SIG-M5 treated with dmso at 0.1 percent for 504 hours (cell line): ENCODE data around the gene CRIP1.

Experiments
- DNase-seq: peaks from one replicate; lab custom pipeline; 2025; ENCODE audit not compliant: unreplicated experiment; lab: John Stamatoyannopoulos, UW

CRIP1 gene

DNA sequence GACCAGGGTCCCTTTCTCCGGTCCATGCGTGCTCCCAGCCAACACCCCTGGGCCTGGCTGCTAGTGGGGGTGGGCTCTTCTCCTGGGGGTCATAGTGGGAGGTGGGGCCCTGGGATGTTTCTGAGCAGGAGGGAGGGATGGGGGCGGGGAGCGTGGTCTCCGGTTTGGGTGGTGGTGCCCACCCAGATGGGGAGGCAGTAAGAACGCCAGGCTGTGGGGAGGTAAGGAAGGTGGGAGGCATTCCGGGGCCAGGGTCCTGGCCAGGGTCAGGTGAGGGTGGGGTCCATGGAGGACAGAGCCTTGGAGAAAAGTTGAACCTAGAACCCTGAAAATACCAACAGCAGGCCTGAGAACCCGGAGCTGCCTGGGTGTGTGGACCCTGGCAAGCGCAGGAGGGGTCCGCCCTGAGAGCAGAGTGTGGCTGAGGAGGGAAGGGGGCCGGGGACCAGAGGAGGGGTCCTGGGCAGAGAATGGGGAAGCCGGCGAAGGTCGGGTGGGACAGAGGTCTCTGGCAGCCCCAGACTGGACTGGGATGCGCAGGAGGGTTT is 6.4 kb upstream of the CRIP1 start:
- no peak for DNase-seq

DNA sequence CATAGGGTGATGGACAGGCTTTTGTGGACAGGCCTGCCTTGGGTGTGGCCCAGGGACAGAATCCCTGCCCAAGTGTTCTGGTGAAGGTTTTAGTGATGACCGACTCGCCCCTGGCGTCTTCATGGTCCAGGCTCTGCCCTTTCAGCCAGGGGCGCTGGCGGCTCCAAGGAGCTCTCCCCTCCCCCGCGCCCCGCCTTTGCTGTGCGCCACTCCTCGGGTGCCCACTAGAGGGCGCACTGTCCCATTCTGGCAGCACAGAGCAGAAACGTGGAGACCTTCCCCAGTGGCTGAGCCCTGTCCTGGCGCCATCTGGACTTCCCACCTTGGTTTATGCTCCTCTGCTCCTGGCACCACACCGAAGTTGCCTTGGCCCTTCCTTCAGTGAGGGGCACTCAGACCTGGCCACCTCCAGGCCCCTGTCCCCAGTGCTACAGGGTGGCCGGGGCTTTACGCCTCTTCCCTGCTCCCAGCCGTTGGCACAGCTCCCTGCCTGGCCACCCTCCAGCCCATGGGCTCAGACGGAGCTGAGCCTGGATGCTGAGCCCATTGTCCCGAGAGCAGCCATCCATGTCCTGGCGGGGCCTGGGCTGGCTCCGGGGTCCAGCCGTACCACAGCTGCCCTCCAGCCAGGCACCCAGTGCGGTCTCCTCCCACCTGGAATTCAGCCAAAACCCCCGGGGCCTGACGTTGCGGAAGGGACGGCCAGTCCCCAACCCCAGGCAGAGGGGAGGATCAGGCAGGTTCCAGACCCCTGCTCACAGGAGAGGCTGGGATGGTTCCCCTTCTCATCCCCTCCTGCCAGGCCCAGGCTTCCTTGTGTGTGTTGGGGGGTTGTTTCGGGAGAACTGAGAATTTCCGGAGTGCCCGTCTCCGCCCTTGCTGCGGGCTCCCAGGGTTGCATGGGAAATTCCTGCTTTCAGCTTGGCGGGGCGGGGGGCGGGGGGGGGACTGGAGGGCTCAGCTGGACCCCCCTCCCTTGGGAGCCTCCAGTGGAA is 5.6 kb upstream of the CRIP1 start:
- DNase-seq, result peak; percentile 82

DNA sequence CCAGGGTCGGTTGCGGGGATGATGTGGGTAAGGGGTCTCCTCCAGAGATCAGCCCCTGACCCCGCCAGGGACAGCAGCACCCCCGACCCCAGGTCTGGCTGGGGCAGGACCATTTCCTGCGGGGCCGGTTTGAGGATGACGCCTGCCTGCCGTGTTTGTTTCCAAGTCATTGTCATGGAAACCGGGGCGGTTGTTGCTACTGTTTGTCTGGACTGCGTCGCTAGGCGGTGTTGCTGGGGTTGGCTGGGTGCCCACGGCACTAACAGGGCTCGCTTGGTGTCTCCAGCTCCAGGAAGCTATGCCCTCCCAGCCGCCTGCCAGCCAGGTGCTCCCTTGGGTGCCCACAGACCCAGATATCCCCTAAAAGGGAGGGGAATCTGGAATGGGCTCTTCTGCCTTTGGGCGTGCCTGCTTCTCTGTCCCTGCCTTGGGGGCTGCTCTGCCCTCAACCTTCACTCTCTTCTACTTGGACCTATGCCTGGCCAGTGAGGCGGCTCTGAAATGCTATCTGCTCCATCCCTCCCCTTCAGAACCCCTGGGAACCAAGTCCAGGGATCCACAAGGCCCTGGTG is 4.7 kb upstream of the CRIP1 start:
- peak; percentile 93 for DNase-seq

DNA sequence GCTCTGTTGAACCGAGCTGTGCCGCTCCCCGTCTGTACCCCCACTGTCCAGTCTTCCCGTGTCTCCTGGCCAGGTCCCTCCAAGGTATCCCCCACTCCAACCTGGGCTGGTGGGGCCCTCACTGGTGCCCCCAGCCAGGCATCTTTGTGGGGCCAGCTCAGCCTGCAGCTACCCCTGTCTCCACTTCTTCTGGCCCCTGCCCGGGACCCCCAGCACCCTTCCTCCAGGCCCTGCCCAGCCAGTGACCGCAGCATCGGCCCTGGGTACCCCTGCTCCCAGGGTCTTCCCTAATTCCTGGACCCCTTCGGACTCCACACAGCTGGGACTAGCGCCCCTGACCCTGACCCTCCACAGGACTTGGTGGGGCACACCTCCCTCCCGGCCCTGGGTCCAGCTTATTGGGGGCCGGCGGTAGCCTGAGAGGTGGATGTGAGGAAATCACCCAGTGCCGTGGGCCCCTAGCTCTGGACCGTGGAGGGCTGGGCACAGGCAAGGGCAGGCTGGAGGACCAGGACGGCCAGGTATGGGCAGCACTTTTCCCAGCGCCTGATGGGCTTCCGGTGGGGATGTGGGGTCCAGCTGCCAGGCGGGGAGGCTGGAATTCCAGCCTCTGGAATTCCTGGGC is 4.1 kb upstream of the CRIP1 start:
- DNase-seq, result no peak

DNA sequence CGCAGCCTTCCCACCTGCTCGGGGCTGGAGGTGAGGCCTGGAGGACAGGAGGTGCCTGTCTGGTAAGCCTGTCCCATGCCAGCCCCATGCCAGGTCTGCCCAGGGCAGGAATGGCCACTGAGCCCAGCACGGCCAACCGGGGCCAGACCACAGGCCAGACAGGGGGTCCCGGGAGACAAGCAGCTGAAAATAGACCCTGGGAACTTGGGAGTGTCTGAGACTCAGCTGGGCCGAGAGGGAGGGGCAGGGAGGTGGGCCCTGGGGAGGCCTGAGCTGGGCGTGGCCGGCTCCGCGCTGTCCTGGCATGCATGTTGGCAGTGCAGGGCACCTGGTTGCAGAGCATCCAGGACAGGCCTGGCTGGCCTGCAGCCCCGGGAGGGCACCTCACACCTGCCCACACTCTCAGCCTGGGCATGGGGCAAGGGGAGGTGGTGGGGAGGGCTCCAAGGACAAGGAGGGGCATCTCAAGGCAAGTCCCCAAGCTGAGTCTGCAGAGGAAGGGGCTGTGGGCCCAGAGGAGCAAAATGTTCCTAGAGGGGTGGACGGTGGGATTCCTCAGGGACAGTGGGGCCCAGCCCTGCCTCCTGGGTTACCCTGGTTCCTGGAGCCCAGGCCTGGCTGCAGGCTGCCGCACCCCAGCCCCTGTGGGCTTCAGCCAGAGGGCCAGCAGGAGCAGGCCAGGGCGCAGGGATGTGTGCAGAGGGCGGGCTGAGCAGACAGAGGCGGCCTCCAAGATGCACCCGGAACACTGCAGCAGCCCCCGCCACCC is 3.2 kb upstream of the CRIP1 start:
- no peak for DNase-seq

DNA sequence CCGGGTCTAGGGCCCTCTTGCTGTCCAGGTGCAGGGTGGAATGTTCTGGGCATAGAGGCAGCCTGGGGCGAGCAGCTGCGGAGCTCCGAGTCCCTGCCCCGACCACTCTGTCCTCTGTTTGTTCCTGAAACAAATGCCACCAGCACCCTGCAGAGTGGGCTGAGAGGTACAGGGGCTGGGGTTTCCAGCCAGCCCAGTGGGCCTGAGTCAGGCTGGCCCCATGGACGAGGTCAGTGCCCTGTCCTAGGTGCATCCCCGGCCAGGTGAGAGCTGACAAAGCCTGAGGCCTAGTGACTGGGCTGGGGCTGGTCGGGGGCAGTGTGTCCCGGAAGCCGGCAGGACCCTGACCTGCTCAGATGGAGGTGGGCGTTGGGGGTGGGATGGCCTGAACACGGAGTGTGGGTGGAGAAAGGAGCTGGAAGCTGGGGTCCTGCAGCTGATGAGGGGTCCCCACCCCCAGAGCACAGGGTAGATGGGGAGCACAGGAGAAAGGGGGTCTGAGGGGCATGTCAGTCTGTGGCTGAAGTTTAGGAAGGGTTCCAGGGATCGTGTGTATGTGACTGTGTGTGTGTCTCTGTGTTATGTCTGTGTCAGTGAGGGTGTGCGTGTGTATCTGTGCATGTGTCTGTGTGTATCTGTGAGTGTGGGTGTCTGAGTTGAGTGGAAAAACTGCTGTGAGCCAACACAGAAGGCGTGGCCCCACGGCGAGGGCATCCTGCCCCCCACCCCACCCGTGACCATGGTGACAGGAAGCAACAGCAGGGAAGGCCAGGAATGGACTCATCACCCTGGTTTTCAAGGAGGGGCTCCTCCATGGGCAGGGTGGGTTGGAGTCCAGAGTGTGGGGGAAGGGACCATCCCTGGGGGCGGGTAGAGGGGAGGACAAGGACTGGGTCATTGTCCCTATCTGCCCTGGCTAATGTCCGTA is 2.4 kb upstream of the CRIP1 start:
- no peak for DNase-seq

DNA sequence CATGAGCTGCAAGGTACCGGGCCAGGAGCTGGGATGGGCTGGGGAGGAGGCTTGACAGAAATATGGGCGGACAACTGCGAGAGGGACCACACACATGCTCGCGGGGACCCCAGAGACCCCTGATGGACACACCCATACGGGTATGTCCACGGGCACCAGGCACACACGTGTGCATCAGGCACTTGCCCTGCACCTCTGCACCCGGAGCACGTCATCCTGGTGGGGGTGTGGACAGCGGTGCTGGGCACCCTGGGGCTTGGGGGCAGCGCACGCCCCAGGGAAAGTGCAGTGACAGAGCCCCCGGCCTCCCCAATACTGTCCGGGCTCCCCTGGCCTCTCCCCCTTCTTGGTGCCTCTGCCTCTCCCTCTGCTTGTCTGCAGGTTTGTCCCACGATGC is 1.7 kb upstream of the CRIP1 start:
- no peak for DNase-seq

DNA sequence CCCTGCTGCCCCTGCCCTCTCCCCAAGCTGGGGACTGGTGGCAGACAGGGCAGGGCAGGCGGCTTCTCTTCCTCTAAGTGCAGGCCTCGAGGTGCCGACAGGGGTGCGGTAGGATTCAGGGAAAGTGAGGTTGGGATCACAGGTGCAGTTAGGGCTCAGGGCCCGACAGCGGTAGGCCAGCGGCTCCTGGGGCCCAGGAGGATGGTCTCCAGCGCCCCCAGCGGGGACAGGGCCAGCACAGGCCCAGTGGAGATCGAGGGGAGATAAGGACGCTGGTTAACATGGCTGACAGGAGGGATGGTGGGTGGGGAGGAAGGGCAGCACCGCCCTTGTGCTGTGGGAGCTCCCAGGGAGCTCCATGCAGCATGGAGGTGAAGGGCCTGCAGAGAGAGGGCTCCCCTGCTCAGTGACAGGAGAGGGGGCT is 935 bp upstream of the CRIP1 start:
- DNase-seq, result peak; percentile 23

DNA sequence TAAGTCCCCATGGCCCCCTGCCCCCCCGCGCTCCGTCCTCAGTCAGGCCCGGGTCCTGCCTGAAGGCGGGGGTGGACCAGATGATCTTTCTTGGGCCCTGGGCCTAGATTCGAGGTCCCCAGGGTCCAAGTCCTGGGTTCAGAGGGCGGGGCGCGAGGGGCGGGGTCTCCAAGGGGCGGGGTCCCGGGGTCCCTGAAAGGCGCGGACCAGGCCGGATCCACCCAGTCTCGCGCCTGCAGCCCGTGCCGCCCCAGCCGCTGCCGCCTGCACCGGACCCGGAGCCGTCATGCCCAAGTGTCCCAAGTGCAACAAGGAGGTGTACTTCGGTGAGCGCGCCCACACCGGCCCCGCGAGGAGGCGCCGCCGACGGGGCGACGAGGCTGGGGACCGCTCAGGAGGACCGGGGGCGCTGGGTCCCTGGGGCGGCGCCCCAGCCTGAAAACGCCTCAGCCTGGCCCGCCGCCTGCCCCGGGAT is 325 bp downstream of the CRIP1 start:
- no peak for DNase-seq

DNA sequence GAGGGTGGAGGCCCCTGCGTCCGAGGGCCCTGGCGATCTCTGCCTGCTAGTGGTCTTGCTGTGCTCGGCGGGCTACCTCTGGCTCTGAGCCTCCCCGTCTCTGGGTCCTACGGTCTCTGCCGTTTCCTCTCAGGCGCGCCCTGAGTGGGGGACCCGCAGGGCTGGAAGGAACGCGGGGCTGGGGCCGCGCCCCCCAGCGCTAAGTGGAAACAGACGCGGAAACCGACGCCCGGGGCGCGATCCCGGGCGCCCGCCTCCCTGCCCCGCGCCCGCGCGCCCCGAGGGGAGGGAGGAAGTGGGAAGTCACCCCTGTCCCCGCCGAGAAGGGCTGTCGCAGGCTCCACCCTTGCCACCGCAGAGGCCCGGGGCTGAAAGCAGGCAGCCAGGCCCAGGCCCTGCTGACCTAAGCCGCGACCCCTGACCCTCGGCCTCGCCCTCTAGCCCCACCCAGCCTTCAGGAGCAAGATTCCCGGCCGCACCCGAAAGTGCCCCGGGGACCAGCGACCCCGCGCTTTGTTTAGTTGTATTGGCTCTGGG is 831 bp downstream of the CRIP1 start:
- DNase-seq, result peak; percentile 56

DNA sequence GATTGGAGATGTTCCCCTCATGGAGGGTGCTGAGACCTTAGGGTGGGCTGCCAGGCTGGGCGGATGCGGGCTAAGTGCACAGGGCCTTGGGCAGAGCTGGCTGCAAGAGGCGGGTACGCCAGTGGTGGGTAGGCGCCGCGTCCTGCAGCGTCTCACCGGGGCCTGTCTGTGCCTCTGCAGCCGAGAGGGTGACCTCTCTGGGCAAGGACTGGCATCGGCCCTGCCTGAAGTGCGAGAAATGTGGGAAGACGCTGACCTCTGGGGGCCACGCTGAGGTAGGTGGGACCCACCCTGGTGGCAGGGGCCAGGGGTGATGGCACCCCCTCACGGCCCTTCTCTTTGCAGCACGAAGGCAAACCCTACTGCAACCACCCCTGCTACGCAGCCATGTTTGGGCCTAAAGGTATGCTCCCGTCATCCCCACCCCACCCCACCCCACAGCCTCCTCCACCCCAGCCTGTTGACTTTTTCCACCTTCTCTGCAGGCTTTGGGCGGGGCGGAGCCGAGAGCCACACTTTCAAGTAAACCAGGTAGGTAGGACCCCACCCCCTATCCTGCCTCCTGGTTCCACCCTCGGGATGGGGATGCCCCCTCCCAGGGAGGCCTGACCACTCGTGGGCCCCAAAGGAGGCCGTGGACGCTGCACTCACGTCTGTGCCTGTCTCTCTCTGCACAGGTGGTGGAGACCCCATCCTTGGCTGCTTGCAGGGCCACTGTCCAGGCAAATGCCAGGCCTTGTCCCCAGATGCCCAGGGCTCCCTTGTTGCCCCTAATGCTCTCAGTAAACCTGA is 1.5 kb downstream of the CRIP1 start:
- no peak for DNase-seq

DNA sequence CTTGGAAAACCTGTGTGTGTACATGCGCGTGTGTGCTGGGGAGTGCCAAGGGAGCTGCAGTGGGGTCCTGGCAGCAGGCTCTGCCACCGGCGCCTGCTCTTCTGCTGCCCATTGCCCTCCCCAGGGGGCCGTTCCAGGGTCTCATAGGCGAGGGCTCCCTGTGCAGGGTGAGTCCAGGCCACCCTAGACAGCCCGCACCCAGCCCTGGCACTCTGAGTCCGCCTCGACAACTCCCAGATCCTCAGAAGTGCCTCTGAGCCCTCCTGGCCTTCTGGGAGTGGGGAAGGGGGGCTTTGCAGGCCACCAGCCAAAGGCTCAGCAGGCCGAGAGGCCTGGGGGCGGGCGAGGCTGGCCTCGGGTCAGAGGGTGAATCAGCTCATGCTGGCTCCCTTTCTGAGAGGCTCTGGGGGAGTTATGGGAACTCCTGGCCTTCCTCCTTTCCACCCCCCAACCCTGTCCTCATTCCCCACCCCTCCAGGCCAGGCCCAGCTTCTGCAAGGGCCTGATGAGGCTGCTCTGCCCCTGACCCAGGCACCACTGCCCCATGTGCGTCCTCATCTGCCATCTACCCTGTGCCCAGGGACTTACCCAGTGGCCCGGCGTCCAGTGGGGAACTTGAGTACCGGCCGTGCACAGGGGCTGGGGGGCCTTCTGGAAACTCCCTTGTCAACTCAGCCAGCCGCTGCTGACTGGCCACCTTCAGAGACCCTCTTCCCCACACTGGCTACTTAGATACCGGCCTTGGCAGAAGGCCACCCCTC is 2.3 kb downstream of the CRIP1 start:
- DNase-seq, result no peak

DNA sequence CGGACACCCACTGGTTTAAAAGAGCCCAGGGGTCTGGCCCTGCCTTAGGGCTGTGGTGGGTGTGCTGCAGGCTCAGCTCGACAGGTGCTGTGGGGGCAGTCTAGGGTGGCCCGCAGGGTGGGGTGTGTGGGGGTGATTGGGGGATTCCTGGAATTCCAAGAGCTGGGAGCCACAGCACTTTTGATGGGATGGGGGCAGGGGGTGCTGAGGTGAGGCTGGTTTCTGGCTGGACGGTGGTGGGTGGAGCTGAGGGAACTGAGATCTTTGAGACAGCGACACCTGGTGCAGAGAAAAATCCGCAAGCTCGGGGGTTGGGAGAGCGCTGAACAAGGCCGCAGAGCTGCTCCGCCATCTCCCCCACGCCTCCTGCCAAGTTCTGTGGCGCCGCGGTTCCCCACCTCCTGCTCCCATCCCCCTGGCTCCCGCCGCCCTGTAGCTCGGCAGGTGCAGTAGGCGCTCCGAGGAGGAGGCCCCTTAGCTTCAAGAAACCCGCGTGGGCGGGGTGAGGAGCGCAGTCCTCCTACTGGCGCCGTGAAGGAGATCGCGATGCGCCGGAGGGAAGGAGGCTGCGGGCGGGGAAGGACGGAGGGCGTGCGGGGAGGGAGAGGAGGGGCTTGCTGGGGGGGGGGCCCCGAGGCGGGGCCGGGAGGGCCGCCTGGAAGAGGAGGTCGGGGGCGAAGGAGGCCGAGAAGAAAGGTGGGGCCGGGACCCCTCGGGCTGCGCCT is 3.0 kb downstream of the CRIP1 start:
- DNase-seq, result peak; percentile 87

DNA sequence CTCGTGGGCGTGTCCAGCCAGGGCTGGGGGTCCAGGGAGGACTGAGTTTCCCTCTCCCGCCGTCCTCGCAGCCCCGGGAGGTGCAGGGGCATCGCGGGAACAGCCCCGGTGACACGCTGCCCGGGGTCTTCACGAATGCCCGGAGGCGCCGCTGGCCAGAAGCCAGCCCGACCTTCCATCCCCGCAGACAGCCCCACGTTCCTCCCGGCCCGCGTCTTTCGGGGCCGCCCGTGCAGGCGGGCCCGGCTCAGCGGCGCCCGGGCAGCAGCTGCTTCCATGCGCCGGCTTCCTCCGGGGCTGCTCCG is 3.5 kb downstream of the CRIP1 start:
- DNase-seq, result no peak

DNA sequence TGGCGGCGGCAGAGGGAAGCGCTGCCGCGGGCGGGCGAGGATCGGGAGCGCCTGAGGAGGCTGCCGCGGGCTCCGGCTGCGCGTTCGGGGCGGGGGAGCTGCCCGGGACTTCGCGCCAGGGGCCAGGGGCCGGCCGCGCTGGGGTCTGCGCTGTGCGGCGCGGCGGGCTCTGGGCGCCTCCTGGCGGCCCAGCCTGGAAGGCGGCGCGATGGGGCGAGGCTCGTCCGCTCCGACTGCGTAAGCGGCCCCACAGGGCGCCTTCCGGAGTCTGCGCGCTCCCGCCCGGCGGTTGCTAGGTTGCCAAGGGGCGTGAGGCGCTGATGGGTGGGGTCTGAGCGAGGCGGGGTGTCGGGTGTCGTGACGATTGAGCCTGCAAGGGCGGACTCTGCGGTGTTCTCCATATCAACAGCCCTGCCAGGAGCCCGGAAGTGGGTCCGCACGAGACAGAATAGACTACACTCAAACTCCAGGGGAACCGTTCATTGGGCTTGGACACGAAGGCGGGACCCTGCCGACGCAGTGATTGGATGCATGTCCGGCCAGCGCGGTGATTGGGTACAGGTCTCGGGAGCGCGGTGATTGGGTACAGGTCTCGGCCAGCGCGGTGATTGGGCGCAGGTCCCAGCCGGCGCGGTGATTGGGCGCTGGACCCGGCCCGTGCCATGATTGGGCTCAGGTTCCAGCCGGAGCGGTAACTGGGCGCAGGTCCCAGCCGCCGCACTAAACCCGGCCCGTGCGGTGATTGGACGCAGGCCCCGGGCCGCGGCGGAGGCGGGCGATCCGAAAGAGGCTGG is 4.1 kb downstream of the CRIP1 start, which contains the start of gene TEDC1:
Gene TEDC1 (plus strand): TSS at position 675 of the 794 bp plus-strand sequence. CDS start 130 bp downstream, outside the sequence.
- DNase-seq, result peak; percentile 100

DNA sequence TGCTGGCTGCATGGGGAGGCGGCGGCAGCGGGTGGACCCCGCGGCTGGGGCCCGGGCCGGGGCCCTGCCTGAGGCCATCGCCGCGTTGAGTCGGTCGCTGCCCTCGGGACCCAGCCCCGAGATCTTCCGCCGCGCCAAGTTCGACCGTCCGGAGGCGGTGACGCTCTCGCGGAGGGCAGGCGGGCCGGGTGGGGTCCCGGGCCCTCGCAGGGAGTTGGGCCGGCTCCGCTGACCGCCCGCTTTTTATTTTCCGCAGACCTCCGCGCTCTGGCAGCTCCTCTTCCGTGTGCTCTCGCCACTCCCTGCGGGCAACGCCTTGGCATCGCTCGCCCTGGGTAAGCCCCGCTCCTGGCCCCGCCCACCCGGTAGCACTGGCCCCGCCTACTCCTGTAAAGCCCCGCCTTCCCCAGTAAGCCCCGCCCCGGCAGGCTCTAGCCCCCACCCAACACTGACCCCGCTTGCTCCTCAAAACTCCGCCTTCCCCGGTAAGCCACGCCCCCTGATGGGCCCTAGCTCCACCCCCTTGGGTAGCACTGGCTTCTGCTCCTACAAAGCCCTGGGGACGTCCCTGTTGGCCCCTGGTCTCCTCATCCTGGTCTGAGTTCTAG is 4.8 kb downstream of the CRIP1 start:
- DNase-seq, result peak; percentile 72
